Measurements from ENCODE around the gene NAP1L1. TPM values are rescaled to one million over a fixed set of nuclear protein-coding genes. Genes with fewer than 3 reads are reported as not detected.
A peak's percentile ranks its signal among the peaks of the same experiment; 100 is the strongest.

Gene NAP1L1
- total and polyA plus RNA-seq, 11 donors = 175 to 359 (median 247) TPM

DNA sequence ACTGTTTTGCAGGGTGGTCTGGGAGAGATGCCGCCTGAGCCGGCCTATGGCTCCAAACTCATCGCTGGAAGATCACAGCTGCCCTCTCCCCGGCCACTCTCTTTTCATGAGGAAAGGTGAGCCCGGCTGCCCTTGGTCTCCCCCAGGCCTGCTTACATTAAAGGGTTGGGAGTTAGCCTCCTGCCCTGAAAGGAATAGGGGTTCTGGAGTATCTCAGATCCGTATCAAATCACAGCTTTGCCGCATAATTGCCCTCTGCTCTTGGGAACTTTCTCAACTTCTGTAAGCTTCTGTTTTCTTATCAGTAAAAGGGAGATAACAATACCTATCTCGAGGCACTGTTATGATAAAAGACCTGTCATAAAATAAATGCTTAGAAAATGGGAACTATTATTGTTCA lies 70.5 kb downstream of the NAP1L1 start:
- no peaks in the 10 kb centered on the region for H3K9me3 ChIP-seq
- ATAC-seq (no peak), DNase-seq (no peak)
- H3K4me1 ChIP-seq = peaks cover 0 to 11% (median 0%) of the 10 kb centered on the region in 12 donors
- H3K36me3 ChIP-seq = no peaks in the 10 kb centered on the region
- no peaks in the 10 kb centered on the region for H3K27me3 ChIP-seq
- no peak overlapping the region for H3K4me3 ChIP-seq
- no peak overlapping the region for H3K27ac ChIP-seq
- intact Hi-C loops (cut with DNase I) = loop anchor here in 1 of 10 donors (10.0 kb wide), 1 partner anchor 69 kb away; no protein-coding TSS in a partner anchor
- WGBS, 4 donors = 81 to 83% (median 83%) methylated on average over 8 of the region's 8 CpGs
- TF ChIP-seq POLR2A (IDR thresholded peaks at IDR 0.05) = no peak
- no peak for TF ChIP-seq CTCF (IDR thresholded peaks at IDR 0.05)

DNA sequence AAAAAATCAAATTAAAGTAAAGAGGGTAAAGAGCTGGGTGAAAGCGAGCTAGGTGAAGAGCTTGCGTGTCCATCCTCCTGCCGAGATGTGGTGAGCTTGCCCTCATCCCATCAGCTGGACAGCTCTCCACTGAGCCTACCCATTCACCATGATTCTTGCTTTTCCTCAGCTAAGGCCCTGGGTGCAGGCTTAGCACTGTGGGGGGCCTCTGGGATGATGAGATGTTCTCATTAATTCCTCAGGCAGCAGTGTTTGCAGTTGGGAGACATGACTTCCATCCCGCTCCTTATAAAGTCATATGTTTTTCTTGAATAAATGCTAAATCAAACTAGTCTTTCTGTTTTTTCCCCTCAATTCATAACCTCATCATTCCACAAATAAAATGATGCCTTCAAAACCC lies 70.9 kb downstream of the NAP1L1 start:
- H3K9me3 ChIP-seq = no peaks in the 10 kb centered on the region
- H3K36me3 ChIP-seq = no peaks in the 10 kb centered on the region
- peaks cover 0 to 9% (median 0%) of the 10 kb centered on the region in 12 donors for H3K4me1 ChIP-seq
- intact Hi-C loops (cut with DNase I) = loop anchor here in 1 of 10 donors (10.0 kb wide), 1 partner anchor 69 kb away; no protein-coding TSS in a partner anchor
- H3K27me3 ChIP-seq = no peaks in the 10 kb centered on the region
- DNase-seq (no peak), ATAC-seq (no peak)
- WGBS, 4 donors = 93 to 99% (median 98%) methylated on average over 4 of the region's 4 CpGs
- no peak overlapping the region for H3K4me3 ChIP-seq
- H3K27ac ChIP-seq = no peak overlapping the region
- no peak for TF ChIP-seq POLR2A (IDR thresholded peaks at IDR 0.05)
- TF ChIP-seq CTCF (IDR thresholded peaks at IDR 0.05) = no peak

GRCh38 chr12:76012644-76013043 lies 71.8 kb downstream of the NAP1L1 start:
- H3K27me3 ChIP-seq = no peaks in the 10 kb centered on the region
- TF ChIP-seq CTCF (IDR thresholded peaks at IDR 0.05) (no peak), POLR2A (IDR thresholded peaks at IDR 0.05) (no peak)
- no peak for ATAC-seq
- no peak overlapping the region for H3K4me3 ChIP-seq
- H3K27ac ChIP-seq = no peak overlapping the region
- no peaks in the 10 kb centered on the region for H3K9me3 ChIP-seq
- 80 to 98% (median 89%) methylated on average over 4 of the region's 4 CpGs for WGBS, 4 donors
- DNase-seq = no peak
- peaks cover 0 to 2% (median 0%) of the 10 kb centered on the region in 12 donors for H3K4me1 ChIP-seq
- intact Hi-C loops (cut with DNase I) = loop anchor here in 1 of 10 donors (10.0 kb wide), 1 partner anchor 68 kb away; no protein-coding TSS in a partner anchor
- no peaks in the 10 kb centered on the region for H3K36me3 ChIP-seq

DNA sequence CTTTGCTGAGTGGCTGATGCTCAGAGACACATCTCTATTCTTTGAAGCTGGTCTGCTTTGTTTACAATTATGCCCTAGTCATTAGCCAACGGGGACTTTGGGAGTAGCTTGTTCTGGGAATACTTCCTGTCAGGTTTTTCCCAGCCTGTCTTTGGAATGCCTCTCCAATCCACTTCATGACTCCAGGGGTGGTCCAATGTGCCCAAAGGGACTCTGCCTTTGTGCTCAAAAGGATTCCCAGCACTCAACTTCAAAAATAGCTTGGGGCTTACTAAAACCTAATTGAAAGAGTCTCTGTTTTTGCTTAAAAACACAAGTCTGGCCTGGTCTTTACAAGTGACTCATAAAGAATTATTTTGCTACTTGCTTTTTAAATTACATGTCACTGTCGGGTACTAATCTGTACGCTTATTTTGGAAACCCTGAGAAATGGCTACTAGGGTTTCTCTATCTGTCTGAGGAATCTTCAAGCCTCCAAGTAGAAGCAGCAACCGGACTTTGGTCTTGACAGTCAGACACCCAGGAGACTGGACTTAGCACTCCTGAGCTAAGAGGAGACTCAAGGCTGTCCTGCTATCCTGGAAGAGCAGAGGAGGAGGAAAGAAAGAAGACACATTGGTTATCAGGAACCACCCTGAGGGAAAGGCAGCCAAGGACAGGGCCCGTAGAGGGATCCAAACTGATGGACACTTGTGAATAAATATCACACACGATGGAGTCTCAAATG lies 73.6 kb downstream of the NAP1L1 start:
- intact Hi-C loops (cut with DNase I) = loop anchor here in 1 of 10 donors (10.0 kb wide), 1 partner anchor 66 kb away; no protein-coding TSS in a partner anchor
- Histone ChIP-seq H3K9me3 (no peaks in the 10 kb centered on the region), H3K4me1 (no peaks in the 10 kb centered on the region), H3K4me3 (no peak overlapping the region), H3K27ac (peak overlapping the region in 4 of 12 donors; percentile 8 to 69 (median 32)), H3K27me3 (no peaks in the 10 kb centered on the region), H3K36me3 (no peaks in the 10 kb centered on the region)
- no peak for TF ChIP-seq POLR2A (IDR thresholded peaks at IDR 0.05)
- WGBS, 4 donors = 71 to 84% (median 79%) methylated on average over 6 of the region's 6 CpGs
- DNase-seq (no peak), ATAC-seq (peak in 2 of 4 donors; percentile 32 to 50)

All from heart left ventricle (tissue), 16 donors.